ENCODE measurements around the gene RASEF.

The RASEF gene

GRCh38 chr9:83065233-83065632, 2.3 kb upstream of the RASEF start:
- DNase-seq (ENCODE audit: low read depth in 1 of 2, low spot score in 1 of 2): no peak
- Histone ChIP-seq H3K27me3 (ENCODE audit: insufficient read depth, poor library complexity, severe bottlenecking) (peaks cover 22% of the 10 kb centered on the region), H3K4me3 (replicated peaks; ENCODE audit: insufficient read depth, low read length) (no peak overlapping the region), H3K27ac (replicated peaks) (no peak overlapping the region)
- TF ChIP-seq SPI1 (IDR thresholded peaks at IDR 0.05; ENCODE audit: borderline replicate concordance, low read depth): no peak

- DNase-seq (ENCODE audit: low read depth in 1 of 2, low spot score in 1 of 2): no peak
- no peak for TF ChIP-seq GABPA (IDR thresholded peaks at IDR 0.05; ENCODE audit: low read depth)
- no peak for TF ChIP-seq SPI1 (IDR thresholded peaks at IDR 0.05; ENCODE audit: borderline replicate concordance, low read depth)
- TF ChIP-seq POLR2AphosphoS5 (IDR thresholded peaks at IDR 0.05; ENCODE audit: low read depth): no peak
- TF ChIP-seq REST (IDR thresholded peaks at IDR 0.05; ENCODE audit: insufficient replicate concordance, low read depth): no peak
- TF ChIP-seq CTCF (IDR thresholded peaks at IDR 0.05; ENCODE audit: insufficient read depth, low read length): no peak
- H3K4me3 ChIP-seq (replicated peaks; ENCODE audit: insufficient read depth, low read length): no peak overlapping the region
- H3K27me3 ChIP-seq (ENCODE audit: insufficient read depth, poor library complexity, severe bottlenecking): peaks cover 22% of the 10 kb centered on the region
- H3K27ac ChIP-seq (replicated peaks): no peak overlapping the region
Measured at GRCh38 chr9:83061990-83062650, 822 bp downstream of the RASEF start.

- H3K27ac ChIP-seq (replicated peaks): no peak overlapping the region
- peaks cover 22% of the 10 kb centered on the region for H3K27me3 ChIP-seq (ENCODE audit: insufficient read depth, poor library complexity, severe bottlenecking)
- TF ChIP-seq GABPA (IDR thresholded peaks at IDR 0.05; ENCODE audit: low read depth) (no peak), REST (IDR thresholded peaks at IDR 0.05; ENCODE audit: insufficient replicate concordance, low read depth) (no peak), SPI1 (IDR thresholded peaks at IDR 0.05; ENCODE audit: borderline replicate concordance, low read depth) (no peak), POLR2AphosphoS5 (IDR thresholded peaks at IDR 0.05; ENCODE audit: low read depth) (no peak), CTCF (IDR thresholded peaks at IDR 0.05; ENCODE audit: insufficient read depth, low read length) (no peak)
- H3K4me3 ChIP-seq (replicated peaks; ENCODE audit: insufficient read depth, low read length): no peak overlapping the region
- DNase-seq (ENCODE audit: low read depth in 1 of 2, low spot score in 1 of 2): no peak
Measured at GRCh38 chr9:83061036-83061435, 1.9 kb downstream of the RASEF start.

- TF ChIP-seq GABPA (IDR thresholded peaks at IDR 0.05; ENCODE audit: low read depth): no peak
- TF ChIP-seq CTCF (IDR thresholded peaks at IDR 0.05; ENCODE audit: insufficient read depth, low read length): no peak
- TF ChIP-seq POLR2AphosphoS5 (IDR thresholded peaks at IDR 0.05; ENCODE audit: low read depth): no peak
- no peak for TF ChIP-seq SPI1 (IDR thresholded peaks at IDR 0.05; ENCODE audit: borderline replicate concordance, low read depth)
- no peak for TF ChIP-seq REST (IDR thresholded peaks at IDR 0.05; ENCODE audit: insufficient replicate concordance, low read depth)
- Histone ChIP-seq H3K27ac (replicated peaks) (no peak overlapping the region), H3K4me3 (replicated peaks; ENCODE audit: insufficient read depth, low read length) (no peak overlapping the region), H3K27me3 (ENCODE audit: insufficient read depth, poor library complexity, severe bottlenecking) (peaks cover 22% of the 10 kb centered on the region)
- no peak for DNase-seq (ENCODE audit: low read depth in 1 of 2, low spot score in 1 of 2)
Measured at GRCh38 chr9:83060556-83060955, 2.4 kb downstream of the RASEF start.

Data from HL-60 (cell line).